K562 (cell line): ENCODE data around the gene VDR. TPM values are rescaled to one million over a fixed set of nuclear protein-coding genes. Genes with fewer than 3 reads are reported as not detected.
A peak's percentile ranks its signal among the peaks of the same experiment; 100 is the strongest.

Experiments used
- ATF7 ChIP-seq: fragments of 450-650 bp; IDR thresholded peaks from 2 replicates; pipeline ENCODE4 v1.7.1; 2014; ENCODE audit warnings: mild to moderate bottlenecking, moderate library complexity
- CEBPB ChIP-seq: fragments of 450-650 bp; IDR thresholded peaks from 2 replicates; pipeline ENCODE4 v1.6.1; 2016; ENCODE audit warnings: missing genetic modification characterization, missing compliant biosample characterization
- CTBP1 ChIP-seq: fragments of 450-650 bp; IDR thresholded peaks from 2 replicates; pipeline ENCODE4 v1.6.1; 2016; ENCODE audit warnings: borderline replicate concordance
- EZH2 ChIP-seq: IDR thresholded peaks from 2 replicates; pipeline ENCODE4 v1.6.1; 2012; ENCODE audit warnings: low read depth, mild to moderate bottlenecking, inconsistent platforms, low read length, borderline replicate concordance
- L3MBTL2 ChIP-seq: fragments of 450-650 bp; IDR thresholded peaks from 2 replicates; pipeline ENCODE4 v1.6.1; 2016; ENCODE audit warnings: mild to moderate bottlenecking, moderate library complexity
- NR2C2 ChIP-seq, 2 experiments: fragments of 200-800 bp in 1 of 2; sonication (Bioruptor generic) in 1 of 2; sonication (generic) in 1 of 2; formaldehyde crosslinking in 1 of 2; IDR thresholded peaks; 2 replicates each; pipeline versions ENCODE4 v1.6.1 to v1.8.0; 2016 to 2022; ENCODE audit warnings: mild to moderate bottlenecking in 1 of 2, missing compliant biosample characterization in 1 of 2, missing genetic modification characterization in 1 of 2, missing genetic modification reagents in 1 of 2
- PHF8 ChIP-seq: fragments of 200-600 bp; sonication (generic); IDR thresholded peaks from 2 replicates; pipeline ENCODE4 v1.6.1; 2012; ENCODE audit warnings: mixed run types, mild to moderate bottlenecking, inconsistent platforms, low read length, moderate library complexity, borderline replicate concordance
- SAFB2 ChIP-seq: fragments of 200-400 bp; formaldehyde crosslinking; IDR thresholded peaks from 2 replicates; pipeline ENCODE4 v1.6.1; 2018; ENCODE audit warnings: borderline replicate concordance, low read length, low read depth, moderate library complexity; ENCODE audit not compliant: severe bottlenecking
- SRSF7 ChIP-seq: fragments of 200-400 bp; formaldehyde crosslinking; optimal IDR thresholded peaks from 2 replicates; pipeline ENCODE3; 2017; ENCODE audit warnings: mild to moderate bottlenecking, low read depth, low read length
- TAF15 ChIP-seq: fragments of 200-400 bp; formaldehyde crosslinking; IDR thresholded peaks from 2 replicates; pipeline ENCODE4 v1.6.1; 2017; ENCODE audit warnings: mild to moderate bottlenecking, low read depth, low read length, moderate library complexity
- U2AF2 ChIP-seq: fragments of 200-400 bp; formaldehyde crosslinking; optimal IDR thresholded peaks from 2 replicates; pipeline ENCODE3; 2017; ENCODE audit warnings: low read depth, mild to moderate bottlenecking, low read length
- ZEB2 ChIP-seq: fragments of 450-650 bp; IDR thresholded peaks from 2 replicates; pipeline ENCODE4 v1.6.1; 2016
- polyA plus RNA-seq, 8 experiments: library from polyadenylated mRNA; depleted of rRNA in 4 of 8; stranded (reverse) in 5 of 8; unstranded in 3 of 8; fragments of >200 nt; fragmentation: Nextera tagmentation in 2 of 8; fragmentation: Illumina TruSeq in 1 of 8; extraction: Ambion mirVana in 2 of 8; extraction: Trizol in 1 of 8; gene quantifications; 2 replicates each; pipeline versions ENCODE4 v1.2.1 to v1.2.3, GENCODE V29; 2011 to 2014; ENCODE audit warnings: inconsistent platforms in 1 of 8, missing spikeins in 1 of 8
- total RNA-seq, 7 experiments: library from RNA; depleted of rRNA in 6 of 7; stranded (reverse); fragments of >200 nt in 6 of 7; fragmentation: Illumina TruSeq in 2 of 7; extraction: Trizol in 2 of 7; gene quantifications; 2 replicates each; pipeline versions ENCODE4 v1.2.1 to v1.2.3, GENCODE V29; 2011 to 2021; ENCODE audit warnings: low replicate concordance in 1 of 7
- TF ChIP-seq, protein P1 (sequence below): sonication (generic); formaldehyde crosslinking; IDR thresholded peaks from 2 replicates; pipeline ENCODE4 v1.8.0; 2022; ENCODE audit warnings: mild to moderate bottlenecking, missing genetic modification reagents, borderline replicate concordance
- TF ChIP-seq, protein P2 (sequence below): fragments of 450-650 bp; formaldehyde crosslinking; IDR thresholded peaks from 2 replicates; pipeline ENCODE4 v1.4.0; 2020; ENCODE audit warnings: mild to moderate bottlenecking, moderate library complexity
- TF ChIP-seq, protein P3 (sequence below), 3 experiments: IDR thresholded peaks in 2 of 3; conservative IDR thresholded peaks in 1 of 3; 2 replicates each; pipeline ENCODE4 v1.5.1; 2011 to 2012; ENCODE audit warnings: low read length in 3 of 3, mild to moderate bottlenecking in 3 of 3, control low read depth in 2 of 3, improper control_type of control experiment in 1 of 3, inconsistent platforms in 1 of 3, low read depth in 1 of 3, mixed read lengths in 1 of 3, moderate library complexity in 1 of 3; ENCODE audit not compliant: insufficient read depth in 2 of 3
- TF ChIP-seq, protein P4 (sequence below): sonication (generic); formaldehyde crosslinking; IDR thresholded peaks from 2 replicates; pipeline ENCODE4 v1.8.1; 2023; ENCODE audit warnings: mild to moderate bottlenecking, missing genetic modification reagents

The VDR gene
- total and polyA plus RNA-seq, 9 of the 15 experiments (the other 6 are each of a cell fraction or from before 2014, with no cell fraction given) = 0.61 to 4.8 (median 2.0) TPM

DNA sequence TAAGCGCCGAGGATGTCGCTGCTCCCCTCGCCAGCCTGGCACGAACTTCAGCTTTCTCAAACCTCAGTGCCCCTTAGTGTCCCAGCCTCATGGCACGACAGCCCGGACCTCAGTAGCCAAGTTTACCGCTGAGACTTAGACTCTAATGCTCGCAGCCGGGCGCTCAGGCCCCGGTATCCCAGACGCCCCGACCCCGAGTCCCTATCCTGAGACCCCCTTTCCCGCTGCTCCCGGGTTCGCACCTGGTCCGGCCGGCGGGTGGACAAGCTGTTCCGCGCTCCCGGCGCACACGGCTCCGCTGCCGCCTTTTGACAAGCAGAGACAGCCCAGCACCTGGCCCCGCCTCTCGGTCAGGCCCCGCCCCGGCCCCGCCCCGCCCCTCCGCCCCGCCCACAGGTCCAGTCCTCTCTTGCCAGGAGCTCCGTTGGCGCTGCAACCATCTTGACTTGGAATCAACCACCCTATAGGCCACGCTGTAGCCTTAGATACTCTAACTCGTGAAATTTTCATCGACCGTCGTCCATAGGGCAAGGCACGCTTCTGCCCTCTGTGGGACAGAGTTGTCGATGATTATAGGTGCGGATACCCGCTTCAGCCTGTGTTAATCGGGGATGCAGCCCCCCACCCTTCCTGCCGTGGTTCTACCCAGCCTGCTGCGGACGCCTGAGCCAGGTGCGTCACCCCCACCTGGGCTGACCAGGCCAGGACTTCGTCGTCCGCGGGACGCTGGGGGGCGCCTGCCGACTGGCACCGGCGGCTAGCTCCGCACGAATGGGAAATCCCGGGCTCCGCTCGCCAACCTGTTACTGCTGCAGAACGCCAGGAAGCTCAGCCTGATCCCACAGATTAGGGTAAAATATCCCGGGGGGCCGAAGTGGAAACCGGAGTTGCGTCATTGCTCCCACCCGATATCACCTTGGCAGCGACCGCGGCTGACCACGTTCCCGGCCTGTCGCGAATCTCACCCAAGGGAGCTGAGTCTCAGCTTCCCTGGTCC lies at the start of gene VDR (continued):
- TF ChIP-seq, protein P1, sequence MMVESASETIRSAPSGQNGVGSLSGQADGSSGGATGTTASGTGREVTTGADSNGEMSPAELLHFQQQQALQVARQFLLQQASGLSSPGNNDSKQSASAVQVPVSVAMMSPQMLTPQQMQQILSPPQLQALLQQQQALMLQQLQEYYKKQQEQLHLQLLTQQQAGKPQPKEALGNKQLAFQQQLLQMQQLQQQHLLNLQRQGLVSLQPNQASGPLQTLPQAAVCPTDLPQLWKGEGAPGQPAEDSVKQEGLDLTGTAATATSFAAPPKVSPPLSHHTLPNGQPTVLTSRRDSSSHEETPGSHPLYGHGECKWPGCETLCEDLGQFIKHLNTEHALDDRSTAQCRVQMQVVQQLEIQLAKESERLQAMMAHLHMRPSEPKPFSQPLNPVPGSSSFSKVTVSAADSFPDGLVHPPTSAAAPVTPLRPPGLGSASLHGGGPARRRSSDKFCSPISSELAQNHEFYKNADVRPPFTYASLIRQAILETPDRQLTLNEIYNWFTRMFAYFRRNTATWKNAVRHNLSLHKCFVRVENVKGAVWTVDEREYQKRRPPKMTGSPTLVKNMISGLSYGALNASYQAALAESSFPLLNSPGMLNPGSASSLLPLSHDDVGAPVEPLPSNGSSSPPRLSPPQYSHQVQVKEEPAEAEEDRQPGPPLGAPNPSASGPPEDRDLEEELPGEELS (CRISPR knock-in tag) = peak; percentile 26; the same call in 1 of the 2 replicates
- 0 out of 2 replicates have a peak, but pooled peaks have one; percentile 29 for TF ChIP-seq NR2C2 (CRISPR knock-in tag; IDR thresholded peaks at IDR 0.05)
- TF ChIP-seq NR2C2 (tag; IDR thresholded peaks at IDR 0.05) = no peak; the same call in 1 of the 2 replicates
- peak; percentile 85 for TF ChIP-seq L3MBTL2
- peak; percentile 78; the same call in 1 of the 2 replicates for TF ChIP-seq EZH2
- TF ChIP-seq, protein P2, sequence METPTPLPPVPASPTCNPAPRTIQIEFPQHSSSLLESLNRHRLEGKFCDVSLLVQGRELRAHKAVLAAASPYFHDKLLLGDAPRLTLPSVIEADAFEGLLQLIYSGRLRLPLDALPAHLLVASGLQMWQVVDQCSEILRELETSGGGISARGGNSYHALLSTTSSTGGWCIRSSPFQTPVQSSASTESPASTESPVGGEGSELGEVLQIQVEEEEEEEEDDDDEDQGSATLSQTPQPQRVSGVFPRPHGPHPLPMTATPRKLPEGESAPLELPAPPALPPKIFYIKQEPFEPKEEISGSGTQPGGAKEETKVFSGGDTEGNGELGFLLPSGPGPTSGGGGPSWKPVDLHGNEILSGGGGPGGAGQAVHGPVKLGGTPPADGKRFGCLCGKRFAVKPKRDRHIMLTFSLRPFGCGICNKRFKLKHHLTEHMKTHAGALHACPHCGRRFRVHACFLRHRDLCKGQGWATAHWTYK (CRISPR knock-in tag) = peak; percentile 61; the same call in 1 of the 2 replicates
- TF ChIP-seq, protein P3, sequence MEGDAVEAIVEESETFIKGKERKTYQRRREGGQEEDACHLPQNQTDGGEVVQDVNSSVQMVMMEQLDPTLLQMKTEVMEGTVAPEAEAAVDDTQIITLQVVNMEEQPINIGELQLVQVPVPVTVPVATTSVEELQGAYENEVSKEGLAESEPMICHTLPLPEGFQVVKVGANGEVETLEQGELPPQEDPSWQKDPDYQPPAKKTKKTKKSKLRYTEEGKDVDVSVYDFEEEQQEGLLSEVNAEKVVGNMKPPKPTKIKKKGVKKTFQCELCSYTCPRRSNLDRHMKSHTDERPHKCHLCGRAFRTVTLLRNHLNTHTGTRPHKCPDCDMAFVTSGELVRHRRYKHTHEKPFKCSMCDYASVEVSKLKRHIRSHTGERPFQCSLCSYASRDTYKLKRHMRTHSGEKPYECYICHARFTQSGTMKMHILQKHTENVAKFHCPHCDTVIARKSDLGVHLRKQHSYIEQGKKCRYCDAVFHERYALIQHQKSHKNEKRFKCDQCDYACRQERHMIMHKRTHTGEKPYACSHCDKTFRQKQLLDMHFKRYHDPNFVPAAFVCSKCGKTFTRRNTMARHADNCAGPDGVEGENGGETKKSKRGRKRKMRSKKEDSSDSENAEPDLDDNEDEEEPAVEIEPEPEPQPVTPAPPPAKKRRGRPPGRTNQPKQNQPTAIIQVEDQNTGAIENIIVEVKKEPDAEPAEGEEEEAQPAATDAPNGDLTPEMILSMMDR (IDR thresholded peaks at IDR 0.05 in 2 of 3, conservative IDR thresholded peaks at IDR 0.05 in 1 of 3; ENCODE audit: insufficient read depth in 2 of 3, low read depth in 1 of 3, low read length in 3 of 3) = peak in 2 of 3 experiments; percentile 37 to 51; a peak in 4 of 6 replicates
- TF ChIP-seq, protein P4, sequence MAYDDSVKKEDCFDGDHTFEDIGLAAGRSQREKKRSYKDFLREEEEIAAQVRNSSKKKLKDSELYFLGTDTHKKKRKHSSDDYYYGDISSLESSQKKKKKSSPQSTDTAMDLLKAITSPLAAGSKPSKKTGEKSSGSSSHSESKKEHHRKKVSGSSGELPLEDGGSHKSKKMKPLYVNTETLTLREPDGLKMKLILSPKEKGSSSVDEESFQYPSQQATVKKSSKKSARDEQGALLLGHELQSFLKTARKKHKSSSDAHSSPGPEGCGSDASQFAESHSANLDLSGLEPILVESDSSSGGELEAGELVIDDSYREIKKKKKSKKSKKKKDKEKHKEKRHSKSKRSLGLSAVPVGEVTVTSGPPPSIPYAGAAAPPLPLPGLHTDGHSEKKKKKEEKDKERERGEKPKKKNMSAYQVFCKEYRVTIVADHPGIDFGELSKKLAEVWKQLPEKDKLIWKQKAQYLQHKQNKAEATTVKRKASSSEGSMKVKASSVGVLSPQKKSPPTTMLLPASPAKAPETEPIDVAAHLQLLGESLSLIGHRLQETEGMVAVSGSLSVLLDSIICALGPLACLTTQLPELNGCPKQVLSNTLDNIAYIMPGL (CRISPR knock-in tag) = no peak
- TF ChIP-seq PHF8 = peak; percentile 27; the same call in 1 of the 2 replicates
- peak; percentile 56 for TF ChIP-seq ATF7
- no peak for TF ChIP-seq SRSF7
- no peak for TF ChIP-seq TAF15
- no peak for TF ChIP-seq SAFB2
- TF ChIP-seq U2AF2 = no peak
- TF ChIP-seq CTBP1 = peak; percentile 52
- no peak for TF ChIP-seq CEBPB (tag)
- TF ChIP-seq ZEB2 = peak; percentile 45; the same call in 1 of the 2 replicates
